Skeletal muscle tissue (tissue), 4 donors: ENCODE results near the gene PIK3IP1. TPM values are rescaled to one million over a fixed set of nuclear protein-coding genes. Genes with fewer than 3 reads are reported as not detected.
"Not testable (repeated sequence)": the region's sequence is repeated elsewhere in the genome, so short reads cannot be mapped to it uniquely, and the experiment has no call there.

Experiments
- H3K27ac ChIP-seq: one replicate; pipeline ENCODE4 v1.7.0; 2013; ENCODE audit warnings: mild to moderate bottlenecking, low read depth, low read length, inconsistent platforms
- H3K27me3 ChIP-seq, 3 donors: one replicate each; pipeline ENCODE4 v1.7.0; 2013; ENCODE audit warnings: low read length in 3 of 3; ENCODE audit not compliant: control insufficient read depth in 3 of 3, insufficient read depth in 3 of 3
- H3K36me3 ChIP-seq, 3 donors: one replicate each; pipeline ENCODE4 v1.7.0; 2013; ENCODE audit warnings: low read length in 3 of 3; ENCODE audit not compliant: control insufficient read depth in 3 of 3, insufficient read depth in 3 of 3
- H3K4me1 ChIP-seq, 3 donors: one replicate each; pipeline ENCODE4 v1.7.0; 2013; ENCODE audit warnings: low read length in 3 of 3, mild to moderate bottlenecking in 3 of 3; ENCODE audit not compliant: control insufficient read depth in 3 of 3, insufficient read depth in 3 of 3
- H3K4me3 ChIP-seq, 3 donors: one replicate each; pipeline ENCODE4 v1.7.0; 2013; ENCODE audit warnings: low read length in 3 of 3
- H3K9ac ChIP-seq, 3 donors: one replicate each; pipeline ENCODE4 v1.7.0; 2013; ENCODE audit warnings: low read length in 3 of 3, mild to moderate bottlenecking in 3 of 3, moderate library complexity in 2 of 3, low read depth in 1 of 3
- H3K9me3 ChIP-seq, 3 donors: one replicate each; pipeline ENCODE4 v1.7.0; 2013; ENCODE audit warnings: low read length in 3 of 3; ENCODE audit not compliant: control insufficient read depth in 3 of 3
- total RNA-seq: library from RNA; depleted of rRNA; stranded (reverse); fragments of >200 nt; gene quantifications from one replicate; pipeline ENCODE4 v1.2.3, GENCODE V29; 2014
- donor health status: Osteomylitis.

Gene PIK3IP1
- total RNA-seq, 1 donor from 2014 or later, result 6.3 TPM

DNA sequence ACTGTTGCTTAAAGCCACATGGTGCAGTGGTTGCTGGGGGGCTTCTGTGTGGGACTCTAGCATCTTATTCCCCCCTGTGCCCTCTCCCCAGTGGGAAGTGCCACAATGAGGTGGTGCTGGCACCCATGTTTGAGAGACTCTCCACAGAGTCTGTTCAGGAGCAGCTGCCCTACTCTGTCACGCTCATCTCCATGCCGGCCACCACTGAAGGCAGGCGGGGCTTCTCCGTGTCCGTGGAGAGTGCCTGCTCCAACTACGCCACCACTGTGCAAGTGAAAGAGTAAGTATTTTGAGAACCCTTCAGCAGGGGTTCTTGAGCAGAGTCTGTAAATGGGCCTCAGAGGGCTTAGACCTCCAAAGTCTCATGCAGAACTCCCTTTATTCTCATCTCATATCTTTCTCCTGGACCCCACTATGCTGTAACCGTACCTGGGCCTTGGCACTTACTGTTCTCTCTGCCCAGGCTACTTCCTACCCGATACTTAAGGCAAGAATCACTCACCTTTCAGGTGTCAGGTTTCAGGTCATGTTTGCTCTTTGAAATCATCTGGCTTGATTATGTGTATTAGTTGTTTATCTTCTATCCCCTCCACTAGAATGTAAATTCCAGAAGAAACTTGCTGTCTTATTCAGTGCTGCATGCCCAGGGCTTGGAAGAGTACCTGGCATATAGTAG, 32.4 kb downstream of the PIK3IP1 start:
- peaks cover 13 to 28% (median 14%) of the 10 kb centered on the region in 3 donors for H3K36me3 ChIP-seq
- peaks cover 16 to 18% (median 16%) of the 10 kb centered on the region in 3 donors for H3K4me1 ChIP-seq
- H3K9ac ChIP-seq, result no peak overlapping the region
- H3K9me3 ChIP-seq, result no peaks in the 10 kb centered on the region
- H3K27ac ChIP-seq, result no peak overlapping the region
- H3K27me3 ChIP-seq, result no peaks in the 10 kb centered on the region
- no peak overlapping the region for H3K4me3 ChIP-seq

DNA sequence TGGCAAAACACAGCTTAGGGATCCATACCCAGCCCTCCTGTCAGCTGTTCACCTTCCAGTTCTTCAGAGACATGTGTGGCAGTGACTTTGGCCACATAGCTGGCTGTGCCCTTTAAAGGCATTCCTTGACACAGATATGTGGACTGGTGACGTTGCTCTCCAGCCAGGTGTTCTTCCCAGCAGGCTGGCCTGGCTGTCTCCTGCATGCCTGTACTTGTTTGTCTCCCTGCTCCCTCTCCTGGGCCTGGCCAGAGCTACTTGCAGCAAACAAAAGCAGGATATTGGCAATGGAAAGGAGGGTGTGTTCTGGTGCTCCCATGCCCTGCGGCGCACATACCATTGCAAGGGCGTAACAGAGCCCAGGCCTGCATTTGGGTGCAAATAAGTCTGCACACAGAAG, 38.3 kb downstream of the PIK3IP1 start:
- no peak overlapping the region for H3K9ac ChIP-seq
- H3K36me3 ChIP-seq, result peaks cover 2 to 10% (median 3%) of the 10 kb centered on the region in 3 donors
- peaks cover 12 to 21% (median 21%) of the 10 kb centered on the region in 3 donors for H3K4me1 ChIP-seq
- H3K27me3 ChIP-seq, result no peaks in the 10 kb centered on the region
- H3K9me3 ChIP-seq, result no peaks in the 10 kb centered on the region
- no peak overlapping the region for H3K4me3 ChIP-seq
- peak overlapping the region; percentile 15 for H3K27ac ChIP-seq

DNA sequence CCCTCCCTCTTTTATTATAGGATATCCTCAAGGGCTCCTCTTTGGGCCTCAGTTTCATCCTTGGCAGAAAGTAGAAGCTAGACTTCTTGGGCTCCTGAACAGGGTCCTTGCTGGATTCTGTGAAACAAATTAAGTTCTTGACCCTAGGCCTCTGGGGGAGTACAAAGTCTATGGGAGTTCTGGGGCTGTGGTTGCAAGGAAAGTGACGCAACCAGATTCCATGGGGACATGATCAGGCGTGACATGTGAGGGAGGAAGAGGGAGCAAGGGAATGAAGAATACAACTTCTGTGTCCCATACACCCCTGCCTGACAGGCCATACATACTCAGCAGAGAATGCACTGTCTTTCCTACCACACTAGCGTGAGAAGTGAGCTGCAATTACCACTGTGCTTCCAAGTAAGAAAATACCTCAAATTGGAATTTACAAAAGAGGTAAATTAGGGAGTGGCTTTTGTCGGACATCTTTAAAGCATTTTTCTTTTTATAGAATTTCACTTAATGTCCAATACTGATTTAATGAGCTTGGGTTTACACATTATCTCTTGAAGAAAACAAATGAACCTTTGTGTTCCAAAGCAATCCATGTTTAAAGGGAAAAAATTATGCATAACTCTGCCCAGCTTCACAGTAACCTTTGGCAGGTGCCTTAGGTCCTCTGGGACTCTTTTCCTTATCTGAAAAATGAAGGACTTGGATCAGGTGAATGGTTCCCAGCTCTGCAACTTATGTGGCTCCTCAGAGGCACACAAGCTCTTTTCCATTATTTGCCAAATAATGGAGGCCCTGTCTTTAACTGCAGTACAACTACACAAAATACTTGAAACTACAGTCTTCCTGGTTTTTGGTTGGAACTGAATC, 41.3 kb downstream of the PIK3IP1 start:
- H3K4me3 ChIP-seq, result no peak overlapping the region
- H3K27ac ChIP-seq, result no peak overlapping the region
- H3K9ac ChIP-seq, result peak overlapping the region in 1 of 3 donors; percentile 40
- peaks cover 25 to 36% (median 33%) of the 10 kb centered on the region in 3 donors for H3K4me1 ChIP-seq
- no peaks in the 10 kb centered on the region for H3K36me3 ChIP-seq
- no peaks in the 10 kb centered on the region for H3K9me3 ChIP-seq
- no peaks in the 10 kb centered on the region for H3K27me3 ChIP-seq

DNA sequence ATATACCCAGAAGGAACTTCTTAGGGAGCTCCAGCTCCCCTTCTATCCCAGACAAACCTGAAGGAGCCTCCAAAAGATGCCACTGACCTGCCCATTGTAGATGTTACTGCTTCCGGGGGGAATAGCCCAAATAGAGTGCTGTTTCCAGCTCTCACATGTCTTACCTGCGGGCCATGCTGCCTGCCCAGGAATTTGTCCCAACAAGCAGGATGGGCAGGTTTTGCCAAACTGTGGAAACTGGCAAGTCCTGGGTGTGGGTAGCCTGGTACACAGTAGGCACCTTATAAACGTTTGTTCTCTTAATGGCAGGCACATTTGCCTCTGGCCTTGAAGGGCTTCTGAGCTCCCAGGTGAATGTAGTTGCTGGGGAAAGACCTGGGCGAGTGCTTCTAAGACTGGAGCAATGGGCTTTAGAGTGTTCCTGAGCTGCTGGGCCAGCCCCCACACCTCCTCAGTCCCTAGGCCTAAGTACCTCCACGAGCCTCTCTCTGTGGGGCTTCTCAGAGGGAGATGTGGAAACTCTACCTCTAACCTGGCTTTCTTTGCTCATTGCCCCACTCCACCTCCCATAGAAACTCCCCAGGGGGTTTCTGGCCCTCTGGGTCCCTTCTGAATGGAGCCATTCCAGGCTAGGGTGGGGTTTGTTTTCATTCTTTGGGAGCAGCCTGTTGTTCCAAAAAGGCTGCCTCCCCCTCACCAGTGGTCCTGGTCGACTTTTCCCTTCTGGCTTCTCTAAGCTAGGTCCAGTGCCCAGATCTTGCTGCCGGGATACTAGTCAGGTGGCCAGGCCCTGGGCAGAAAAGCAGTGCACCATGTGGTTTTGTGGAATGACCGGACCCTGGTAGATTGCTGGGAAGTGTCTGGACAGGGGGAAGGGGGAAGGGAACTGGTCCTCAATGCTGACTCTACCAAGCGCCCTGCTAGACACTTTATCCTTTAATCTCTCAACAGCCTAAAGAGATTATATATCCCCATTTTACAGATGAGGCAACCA, 43.0 kb downstream of the PIK3IP1 start:
- peaks cover 33 to 39% (median 38%) of the 10 kb centered on the region in 3 donors for H3K4me1 ChIP-seq
- H3K27me3 ChIP-seq, result no peaks in the 10 kb centered on the region
- peak overlapping the region; percentile 28 to 74 (median 65) for H3K9ac ChIP-seq
- peak overlapping the region; percentile 62 to 75 (median 68) for H3K4me3 ChIP-seq
- no peak overlapping the region for H3K27ac ChIP-seq
- H3K36me3 ChIP-seq, result no peaks in the 10 kb centered on the region
- H3K9me3 ChIP-seq, result no peaks in the 10 kb centered on the region

DNA sequence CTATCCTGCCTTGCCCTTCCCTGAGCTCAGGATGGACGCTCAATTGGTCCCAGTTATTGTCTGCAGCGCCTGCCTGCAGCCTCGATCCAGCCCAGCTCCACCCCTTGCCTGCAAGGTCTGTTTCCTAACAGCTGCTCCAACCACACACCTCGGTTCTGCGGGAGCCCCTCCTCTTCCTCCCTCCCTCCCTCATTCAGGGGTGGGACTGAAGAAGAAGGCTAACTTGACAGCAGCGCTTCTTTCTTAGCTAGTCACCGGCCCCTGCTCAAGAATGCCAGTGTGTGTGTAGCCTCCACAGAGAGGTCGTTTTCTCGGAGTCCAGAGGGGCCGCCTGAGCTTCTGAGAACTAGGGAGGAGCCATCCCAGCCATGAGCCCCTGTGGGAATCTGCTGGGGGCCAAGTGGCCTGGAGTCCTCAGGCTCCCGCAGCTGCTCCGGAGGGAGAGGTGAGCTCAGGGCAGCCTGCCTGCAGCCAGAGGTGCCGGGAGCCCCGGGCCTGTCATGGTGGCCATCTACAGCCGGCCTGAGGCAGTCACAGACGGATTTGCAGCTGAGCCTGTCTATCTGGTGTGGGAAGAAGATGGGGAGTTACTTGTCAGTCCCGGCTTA, 44.0 kb downstream of the PIK3IP1 start:
- Histone ChIP-seq H3K9me3 (no peaks in the 10 kb centered on the region), H3K9ac (peak overlapping the region; percentile 63 to 74 (median 65)), H3K36me3 (no peaks in the 10 kb centered on the region), H3K27ac (peak overlapping the region; percentile 57), H3K4me1 (peaks cover 38 to 43% (median 43%) of the 10 kb centered on the region in 3 donors), H3K4me3 (peak overlapping the region; percentile 62 to 75 (median 68)), H3K27me3 (no peaks in the 10 kb centered on the region)

DNA sequence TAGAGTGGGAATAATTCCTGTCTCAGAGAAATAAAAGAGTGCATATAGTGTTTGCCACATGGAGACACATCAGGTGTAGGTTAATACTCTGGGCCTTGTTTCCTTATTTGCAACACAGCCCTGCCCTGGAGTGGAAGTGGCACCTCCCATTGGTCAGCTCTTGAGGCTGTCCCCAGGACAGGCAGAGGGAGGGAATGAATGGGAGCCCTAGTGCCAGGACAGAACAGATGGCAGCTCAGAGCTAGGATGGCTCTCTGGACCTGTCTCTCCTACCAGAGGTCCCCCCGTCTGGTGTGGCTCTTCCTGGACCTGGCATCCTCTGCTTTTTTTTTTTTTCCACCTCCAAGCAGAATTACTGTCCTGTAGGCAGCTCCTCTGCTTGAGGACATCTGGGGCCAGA, 44.6 kb downstream of the PIK3IP1 start:
- Histone ChIP-seq H3K36me3 (no peaks in the 10 kb centered on the region), H3K27ac (no peak overlapping the region), H3K9ac (peak overlapping the region in 1 of 3 donors; percentile 74), H3K9me3 (no peaks in the 10 kb centered on the region), H3K4me1 (peaks cover 42 to 48% (median 44%) of the 10 kb centered on the region in 3 donors), H3K4me3 (peak overlapping the region; percentile 62 to 75 (median 68)), H3K27me3 (no peaks in the 10 kb centered on the region)

DNA sequence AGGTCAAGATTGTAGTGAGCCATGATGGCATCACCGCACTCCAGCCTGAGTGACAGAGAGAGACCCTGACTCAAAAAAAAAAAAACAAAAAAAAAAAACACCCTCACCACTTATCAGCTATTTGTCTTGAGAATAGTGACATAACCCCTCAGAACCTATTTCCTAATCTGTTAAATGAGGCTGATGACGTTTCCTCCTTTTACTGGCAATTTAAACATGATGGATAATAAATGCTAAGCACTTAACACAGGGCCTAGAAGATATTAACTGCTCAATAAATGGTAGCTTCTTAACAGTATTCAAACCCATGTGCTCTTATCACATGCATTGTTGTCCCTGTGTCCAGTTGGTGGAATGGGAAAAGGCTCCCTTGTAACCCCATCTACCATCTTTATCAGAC, 45.6 kb downstream of the PIK3IP1 start:
- no peak overlapping the region for H3K9ac ChIP-seq
- no peaks in the 10 kb centered on the region for H3K27me3 ChIP-seq
- H3K4me1 ChIP-seq, result peaks cover 42 to 48% (median 44%) of the 10 kb centered on the region in 3 donors
- no peak overlapping the region for H3K4me3 ChIP-seq
- no peaks in the 10 kb centered on the region for H3K9me3 ChIP-seq
- H3K36me3 ChIP-seq, result no peaks in the 10 kb centered on the region
- no peak overlapping the region for H3K27ac ChIP-seq

DNA sequence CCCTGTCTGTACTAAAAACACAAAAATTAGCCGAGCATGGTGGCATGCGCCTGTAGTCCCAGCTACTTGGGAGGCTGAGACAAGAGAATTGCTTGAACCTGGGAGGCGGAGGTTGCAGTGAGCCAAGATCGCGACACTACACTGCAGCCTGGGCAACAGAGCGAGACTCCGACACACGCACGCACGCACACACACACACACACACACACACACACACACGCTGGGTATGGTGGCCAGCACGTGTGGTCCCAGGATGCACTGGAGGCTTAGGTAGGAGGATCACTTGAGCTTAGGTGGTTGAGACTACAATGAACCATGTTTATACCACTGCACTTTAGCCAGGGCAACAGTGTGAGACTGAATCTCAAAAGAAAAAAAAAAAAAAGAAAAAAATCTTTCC, 46.3 kb downstream of the PIK3IP1 start:
- not testable (repeated sequence) for H3K27me3 ChIP-seq

DNA sequence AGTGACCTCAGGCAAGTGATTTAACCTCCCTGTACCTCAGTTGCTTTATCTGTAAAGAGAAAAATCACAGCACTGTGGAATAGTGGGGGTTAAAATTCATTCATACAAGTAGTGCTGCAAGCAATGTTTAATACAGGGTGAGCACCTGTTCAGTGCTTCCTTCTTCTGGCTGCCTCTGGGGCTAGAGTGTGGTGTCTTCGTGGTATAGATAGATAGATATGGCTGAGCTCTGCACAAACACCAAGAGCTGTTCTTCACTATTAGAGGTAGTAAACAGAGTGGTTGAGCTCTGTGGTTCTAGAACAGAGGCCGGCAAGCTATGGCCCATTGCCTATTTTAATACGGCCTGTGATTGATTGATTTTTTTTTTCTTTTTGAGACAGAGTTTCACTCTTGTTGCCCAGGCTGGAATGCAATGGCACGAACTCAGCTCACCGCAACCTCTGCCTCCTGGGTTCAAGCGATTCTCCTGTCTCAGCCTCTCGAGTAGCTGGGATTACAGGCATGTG, 47.3 kb downstream of the PIK3IP1 start:
- no peak overlapping the region for H3K4me3 ChIP-seq
- no peaks in the 10 kb centered on the region for H3K36me3 ChIP-seq
- no peak overlapping the region for H3K27ac ChIP-seq
- H3K27me3 ChIP-seq, result no peaks in the 10 kb centered on the region
- H3K9ac ChIP-seq, result peak overlapping the region in 1 of 3 donors; percentile 45
- no peaks in the 10 kb centered on the region for H3K9me3 ChIP-seq
- H3K4me1 ChIP-seq, result peaks cover 38 to 43% (median 38%) of the 10 kb centered on the region in 3 donors

More for the DNA sequence above, 46.3 kb downstream of the PIK3IP1 start:
- H3K9me3 ChIP-seq, H3K27ac ChIP-seq, H3K36me3 ChIP-seq, H3K4me3 ChIP-seq, H3K9ac ChIP-seq: not testable (repeated sequence)
- H3K4me1 ChIP-seq, result peaks cover 42 to 48% (median 44%) of the 10 kb centered on the region in 3 donors
